Superior temporal gyrus (tissue), 1 donor: ENCODE results near the gene NEUROD2.

Experiments used
- DNase-seq: peaks from one replicate; pipeline ENCODE4 v3.0.0-alpha.2; 2016; ENCODE audit errors: extremely low spot score

The NEUROD2 gene

GRCh38 chr17:39580082-39580468, 27.6 kb downstream of the NEUROD2 start:
- DNase-seq = no peak

GRCh38 chr17:39579318-39580081, 28.2 kb downstream of the NEUROD2 start:
- DNase-seq = no peak

GRCh38 chr17:39578272-39578671, 29.4 kb downstream of the NEUROD2 start:
- no peak for DNase-seq

GRCh38 chr17:39576187-39576586, 31.5 kb downstream of the NEUROD2 start:
- DNase-seq = no peak

- no peak for DNase-seq
Observed at GRCh38 chr17:39573447-39574298, 34.0 kb downstream of the NEUROD2 start.

- no peak for DNase-seq
Observed at GRCh38 chr17:39572121-39572520, 35.6 kb downstream of the NEUROD2 start.

GRCh38 chr17:39569126-39569525, 38.6 kb downstream of the NEUROD2 start:
- peak; percentile 21 for DNase-seq

- DNase-seq = peak; percentile 33
Observed at GRCh38 chr17:39568702-39569101, 39.0 kb downstream of the NEUROD2 start.

GRCh38 chr17:39566094-39566850, 41.4 kb downstream of the NEUROD2 start:
- DNase-seq = no peak

GRCh38 chr17:39564211-39564848, 43.4 kb downstream of the NEUROD2 start:
- no peak for DNase-seq

- DNase-seq = peak; percentile 50
Observed at GRCh38 chr17:39563476-39563875, 44.2 kb downstream of the NEUROD2 start.

- DNase-seq = peak; percentile 15
Observed at GRCh38 chr17:39562976-39563375, 44.7 kb downstream of the NEUROD2 start.

- DNase-seq = no peak
Observed at GRCh38 chr17:39562395-39562794, 45.3 kb downstream of the NEUROD2 start.

GRCh38 chr17:39556423-39556822, 51.3 kb downstream of the NEUROD2 start:
- DNase-seq = no peak

GRCh38 chr17:39555368-39555767, 52.4 kb downstream of the NEUROD2 start:
- no peak for DNase-seq
